ENCODE results near the gene PRKAR1B.

DNA sequence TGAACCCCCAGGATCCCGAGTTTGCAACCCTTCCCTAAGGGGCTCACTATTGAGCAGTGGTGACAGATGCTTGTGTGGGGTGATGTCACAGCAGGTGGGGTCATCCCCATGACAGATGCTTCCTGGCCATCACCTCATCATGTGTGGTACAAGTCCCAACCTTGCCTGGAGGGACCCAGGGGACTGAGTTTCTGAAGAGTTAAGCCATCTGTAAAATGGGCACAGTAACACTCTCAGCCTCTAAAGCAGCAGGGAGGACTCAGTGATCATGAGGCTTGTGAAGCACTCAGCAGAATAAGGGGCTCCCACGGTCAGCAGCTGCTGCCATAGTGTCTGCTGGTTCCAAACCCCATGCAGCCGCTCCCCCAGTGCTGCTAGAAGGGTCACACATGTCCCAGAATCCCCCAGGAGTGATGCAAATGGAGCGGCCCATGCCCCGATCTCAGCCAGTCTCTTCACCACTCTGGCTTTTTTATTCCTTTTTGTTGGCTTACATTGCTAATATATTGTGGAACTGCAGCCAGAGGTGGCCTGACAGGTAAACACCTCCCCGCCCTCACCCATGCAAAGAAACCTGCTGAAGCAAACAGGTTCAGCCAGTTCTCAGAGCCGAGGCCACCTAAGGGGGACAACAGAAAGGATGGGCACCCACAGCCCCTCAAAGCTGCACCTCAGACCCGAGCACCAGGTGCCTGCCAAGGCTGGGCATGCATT, 105.4 kb downstream of the PRKAR1B start:
- TF ChIP-seq RFX5 (IDR thresholded peaks at IDR 0.05; ENCODE audit: low read depth, low read length) (no peak), TAF1 (IDR thresholded peaks at IDR 0.05; ENCODE audit: borderline replicate concordance, low read depth, low read length) (no peak), FOXM1 (IDR thresholded peaks at IDR 0.05; ENCODE audit: low read depth, low read length) (no peak), POLR2A (IDR thresholded peaks at IDR 0.05; ENCODE audit: low read depth, low read length) (no peak), RBBP5 (conservative IDR thresholded peaks at IDR 0.05) (no peak), MYC (IDR thresholded peaks at IDR 0.05; ENCODE audit: insufficient read depth, insufficient read length, insufficient replicate concordance, low read length, severe bottlenecking) (no peak), RB1 (IDR thresholded peaks at IDR 0.05; ENCODE audit: borderline replicate concordance) (no peak)
- TF ChIP-seq, protein P1, sequence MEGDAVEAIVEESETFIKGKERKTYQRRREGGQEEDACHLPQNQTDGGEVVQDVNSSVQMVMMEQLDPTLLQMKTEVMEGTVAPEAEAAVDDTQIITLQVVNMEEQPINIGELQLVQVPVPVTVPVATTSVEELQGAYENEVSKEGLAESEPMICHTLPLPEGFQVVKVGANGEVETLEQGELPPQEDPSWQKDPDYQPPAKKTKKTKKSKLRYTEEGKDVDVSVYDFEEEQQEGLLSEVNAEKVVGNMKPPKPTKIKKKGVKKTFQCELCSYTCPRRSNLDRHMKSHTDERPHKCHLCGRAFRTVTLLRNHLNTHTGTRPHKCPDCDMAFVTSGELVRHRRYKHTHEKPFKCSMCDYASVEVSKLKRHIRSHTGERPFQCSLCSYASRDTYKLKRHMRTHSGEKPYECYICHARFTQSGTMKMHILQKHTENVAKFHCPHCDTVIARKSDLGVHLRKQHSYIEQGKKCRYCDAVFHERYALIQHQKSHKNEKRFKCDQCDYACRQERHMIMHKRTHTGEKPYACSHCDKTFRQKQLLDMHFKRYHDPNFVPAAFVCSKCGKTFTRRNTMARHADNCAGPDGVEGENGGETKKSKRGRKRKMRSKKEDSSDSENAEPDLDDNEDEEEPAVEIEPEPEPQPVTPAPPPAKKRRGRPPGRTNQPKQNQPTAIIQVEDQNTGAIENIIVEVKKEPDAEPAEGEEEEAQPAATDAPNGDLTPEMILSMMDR (IDR thresholded peaks at IDR 0.05 in 2 of 3, conservative IDR thresholded peaks at IDR 0.05 in 1 of 3; ENCODE audit: control insufficient read depth in 2 of 3, extremely low read depth in 1 of 3, insufficient read depth in 1 of 3, low read depth in 3 of 3, low read length in 3 of 3), result no peak
- TF ChIP-seq, protein P2, sequence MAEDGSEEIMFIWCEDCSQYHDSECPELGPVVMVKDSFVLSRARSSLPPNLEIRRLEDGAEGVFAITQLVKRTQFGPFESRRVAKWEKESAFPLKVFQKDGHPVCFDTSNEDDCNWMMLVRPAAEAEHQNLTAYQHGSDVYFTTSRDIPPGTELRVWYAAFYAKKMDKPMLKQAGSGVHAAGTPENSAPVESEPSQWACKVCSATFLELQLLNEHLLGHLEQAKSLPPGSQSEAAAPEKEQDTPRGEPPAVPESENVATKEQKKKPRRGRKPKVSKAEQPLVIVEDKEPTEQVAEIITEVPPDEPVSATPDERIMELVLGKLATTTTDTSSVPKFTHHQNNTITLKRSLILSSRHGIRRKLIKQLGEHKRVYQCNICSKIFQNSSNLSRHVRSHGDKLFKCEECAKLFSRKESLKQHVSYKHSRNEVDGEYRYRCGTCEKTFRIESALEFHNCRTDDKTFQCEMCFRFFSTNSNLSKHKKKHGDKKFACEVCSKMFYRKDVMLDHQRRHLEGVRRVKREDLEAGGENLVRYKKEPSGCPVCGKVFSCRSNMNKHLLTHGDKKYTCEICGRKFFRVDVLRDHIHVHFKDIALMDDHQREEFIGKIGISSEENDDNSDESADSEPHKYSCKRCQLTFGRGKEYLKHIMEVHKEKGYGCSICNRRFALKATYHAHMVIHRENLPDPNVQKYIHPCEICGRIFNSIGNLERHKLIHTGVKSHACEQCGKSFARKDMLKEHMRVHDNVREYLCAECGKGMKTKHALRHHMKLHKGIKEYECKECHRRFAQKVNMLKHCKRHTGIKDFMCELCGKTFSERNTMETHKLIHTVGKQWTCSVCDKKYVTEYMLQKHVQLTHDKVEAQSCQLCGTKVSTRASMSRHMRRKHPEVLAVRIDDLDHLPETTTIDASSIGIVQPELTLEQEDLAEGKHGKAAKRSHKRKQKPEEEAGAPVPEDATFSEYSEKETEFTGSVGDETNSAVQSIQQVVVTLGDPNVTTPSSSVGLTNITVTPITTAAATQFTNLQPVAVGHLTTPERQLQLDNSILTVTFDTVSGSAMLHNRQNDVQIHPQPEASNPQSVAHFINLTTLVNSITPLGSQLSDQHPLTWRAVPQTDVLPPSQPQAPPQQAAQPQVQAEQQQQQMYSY (CRISPR knock-in tag; IDR thresholded peaks at IDR 0.05), result no peak
- TF ChIP-seq, protein P3, sequence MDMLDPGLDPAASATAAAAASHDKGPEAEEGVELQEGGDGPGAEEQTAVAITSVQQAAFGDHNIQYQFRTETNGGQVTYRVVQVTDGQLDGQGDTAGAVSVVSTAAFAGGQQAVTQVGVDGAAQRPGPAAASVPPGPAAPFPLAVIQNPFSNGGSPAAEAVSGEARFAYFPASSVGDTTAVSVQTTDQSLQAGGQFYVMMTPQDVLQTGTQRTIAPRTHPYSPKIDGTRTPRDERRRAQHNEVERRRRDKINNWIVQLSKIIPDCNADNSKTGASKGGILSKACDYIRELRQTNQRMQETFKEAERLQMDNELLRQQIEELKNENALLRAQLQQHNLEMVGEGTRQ (IDR thresholded peaks at IDR 0.05; ENCODE audit: borderline replicate concordance, low read depth, low read length), result no peak
- TF ChIP-seq, protein P4, sequence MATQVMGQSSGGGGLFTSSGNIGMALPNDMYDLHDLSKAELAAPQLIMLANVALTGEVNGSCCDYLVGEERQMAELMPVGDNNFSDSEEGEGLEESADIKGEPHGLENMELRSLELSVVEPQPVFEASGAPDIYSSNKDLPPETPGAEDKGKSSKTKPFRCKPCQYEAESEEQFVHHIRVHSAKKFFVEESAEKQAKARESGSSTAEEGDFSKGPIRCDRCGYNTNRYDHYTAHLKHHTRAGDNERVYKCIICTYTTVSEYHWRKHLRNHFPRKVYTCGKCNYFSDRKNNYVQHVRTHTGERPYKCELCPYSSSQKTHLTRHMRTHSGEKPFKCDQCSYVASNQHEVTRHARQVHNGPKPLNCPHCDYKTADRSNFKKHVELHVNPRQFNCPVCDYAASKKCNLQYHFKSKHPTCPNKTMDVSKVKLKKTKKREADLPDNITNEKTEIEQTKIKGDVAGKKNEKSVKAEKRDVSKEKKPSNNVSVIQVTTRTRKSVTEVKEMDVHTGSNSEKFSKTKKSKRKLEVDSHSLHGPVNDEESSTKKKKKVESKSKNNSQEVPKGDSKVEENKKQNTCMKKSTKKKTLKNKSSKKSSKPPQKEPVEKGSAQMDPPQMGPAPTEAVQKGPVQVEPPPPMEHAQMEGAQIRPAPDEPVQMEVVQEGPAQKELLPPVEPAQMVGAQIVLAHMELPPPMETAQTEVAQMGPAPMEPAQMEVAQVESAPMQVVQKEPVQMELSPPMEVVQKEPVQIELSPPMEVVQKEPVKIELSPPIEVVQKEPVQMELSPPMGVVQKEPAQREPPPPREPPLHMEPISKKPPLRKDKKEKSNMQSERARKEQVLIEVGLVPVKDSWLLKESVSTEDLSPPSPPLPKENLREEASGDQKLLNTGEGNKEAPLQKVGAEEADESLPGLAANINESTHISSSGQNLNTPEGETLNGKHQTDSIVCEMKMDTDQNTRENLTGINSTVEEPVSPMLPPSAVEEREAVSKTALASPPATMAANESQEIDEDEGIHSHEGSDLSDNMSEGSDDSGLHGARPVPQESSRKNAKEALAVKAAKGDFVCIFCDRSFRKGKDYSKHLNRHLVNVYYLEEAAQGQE (IDR thresholded peaks at IDR 0.05; ENCODE audit: low read depth, low read length), result no peak
- TF ChIP-seq, protein P5, sequence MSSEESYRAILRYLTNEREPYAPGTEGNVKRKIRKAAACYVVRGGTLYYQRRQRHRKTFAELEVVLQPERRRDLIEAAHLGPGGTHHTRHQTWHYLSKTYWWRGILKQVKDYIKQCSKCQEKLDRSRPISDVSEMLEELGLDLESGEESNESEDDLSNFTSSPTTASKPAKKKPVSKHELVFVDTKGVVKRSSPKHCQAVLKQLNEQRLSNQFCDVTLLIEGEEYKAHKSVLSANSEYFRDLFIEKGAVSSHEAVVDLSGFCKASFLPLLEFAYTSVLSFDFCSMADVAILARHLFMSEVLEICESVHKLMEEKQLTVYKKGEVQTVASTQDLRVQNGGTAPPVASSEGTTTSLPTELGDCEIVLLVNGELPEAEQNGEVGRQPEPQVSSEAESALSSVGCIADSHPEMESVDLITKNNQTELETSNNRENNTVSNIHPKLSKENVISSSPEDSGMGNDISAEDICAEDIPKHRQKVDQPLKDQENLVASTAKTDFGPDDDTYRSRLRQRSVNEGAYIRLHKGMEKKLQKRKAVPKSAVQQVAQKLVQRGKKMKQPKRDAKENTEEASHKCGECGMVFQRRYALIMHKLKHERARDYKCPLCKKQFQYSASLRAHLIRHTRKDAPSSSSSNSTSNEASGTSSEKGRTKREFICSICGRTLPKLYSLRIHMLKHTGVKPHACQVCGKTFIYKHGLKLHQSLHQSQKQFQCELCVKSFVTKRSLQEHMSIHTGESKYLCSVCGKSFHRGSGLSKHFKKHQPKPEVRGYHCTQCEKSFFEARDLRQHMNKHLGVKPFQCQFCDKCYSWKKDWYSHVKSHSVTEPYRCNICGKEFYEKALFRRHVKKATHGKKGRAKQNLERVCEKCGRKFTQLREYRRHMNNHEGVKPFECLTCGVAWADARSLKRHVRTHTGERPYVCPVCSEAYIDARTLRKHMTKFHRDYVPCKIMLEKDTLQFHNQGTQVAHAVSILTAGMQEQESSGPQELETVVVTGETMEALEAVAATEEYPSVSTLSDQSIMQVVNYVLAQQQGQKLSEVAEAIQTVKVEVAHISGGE (CRISPR knock-in tag; IDR thresholded peaks at IDR 0.05), result no peak
- TF ChIP-seq, protein P6, sequence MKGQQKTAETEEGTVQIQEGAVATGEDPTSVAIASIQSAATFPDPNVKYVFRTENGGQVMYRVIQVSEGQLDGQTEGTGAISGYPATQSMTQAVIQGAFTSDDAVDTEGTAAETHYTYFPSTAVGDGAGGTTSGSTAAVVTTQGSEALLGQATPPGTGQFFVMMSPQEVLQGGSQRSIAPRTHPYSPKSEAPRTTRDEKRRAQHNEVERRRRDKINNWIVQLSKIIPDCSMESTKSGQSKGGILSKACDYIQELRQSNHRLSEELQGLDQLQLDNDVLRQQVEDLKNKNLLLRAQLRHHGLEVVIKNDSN (IDR thresholded peaks at IDR 0.05; ENCODE audit: borderline replicate concordance, extremely low read length, insufficient read depth, low read depth, low read length), result no peak
- TF ChIP-seq, protein P7, sequence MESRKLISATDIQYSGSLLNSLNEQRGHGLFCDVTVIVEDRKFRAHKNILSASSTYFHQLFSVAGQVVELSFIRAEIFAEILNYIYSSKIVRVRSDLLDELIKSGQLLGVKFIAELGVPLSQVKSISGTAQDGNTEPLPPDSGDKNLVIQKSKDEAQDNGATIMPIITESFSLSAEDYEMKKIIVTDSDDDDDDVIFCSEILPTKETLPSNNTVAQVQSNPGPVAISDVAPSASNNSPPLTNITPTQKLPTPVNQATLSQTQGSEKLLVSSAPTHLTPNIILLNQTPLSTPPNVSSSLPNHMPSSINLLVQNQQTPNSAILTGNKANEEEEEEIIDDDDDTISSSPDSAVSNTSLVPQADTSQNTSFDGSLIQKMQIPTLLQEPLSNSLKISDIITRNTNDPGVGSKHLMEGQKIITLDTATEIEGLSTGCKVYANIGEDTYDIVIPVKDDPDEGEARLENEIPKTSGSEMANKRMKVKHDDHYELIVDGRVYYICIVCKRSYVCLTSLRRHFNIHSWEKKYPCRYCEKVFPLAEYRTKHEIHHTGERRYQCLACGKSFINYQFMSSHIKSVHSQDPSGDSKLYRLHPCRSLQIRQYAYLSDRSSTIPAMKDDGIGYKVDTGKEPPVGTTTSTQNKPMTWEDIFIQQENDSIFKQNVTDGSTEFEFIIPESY (IDR thresholded peaks at IDR 0.05), result no peak

Data from GM12878 (cell line).